Spleen (tissue), 11 donors: ENCODE data around the gene LKAAEAR1. TPM values are rescaled to one million over a fixed set of nuclear protein-coding genes. Genes with fewer than 3 reads are reported as not detected.

Source experiments
- DNase-seq: peaks from one replicate; pipeline ENCODE4 v3.0.0-alpha.2; 2020
- H3K27ac ChIP-seq, 8 donors: fragments of 200-600 bp; sonication (generic) in 7 of 8; 1 replicate in 4 of 8; 2 replicates in 4 of 8; pipeline versions ENCODE4 v1.5.0 to v1.8.0; 2016 to 2021; ENCODE audit warnings: inconsistent platforms in 4 of 8, mild to moderate bottlenecking in 4 of 8, moderate library complexity in 1 of 8
- H3K27me3 ChIP-seq, 7 donors: fragments of 200-600 bp; sonication (generic) in 6 of 7; replicated peaks in 1 of 7; 1 replicate in 4 of 7; 2 replicates in 3 of 7; pipeline versions ENCODE4 v1.5.0 to v1.8.0; 2016 to 2021; ENCODE audit warnings: inconsistent platforms in 3 of 7, mild to moderate bottlenecking in 1 of 7
- H3K36me3 ChIP-seq, 6 donors: fragments of 200-600 bp; sonication (generic) in 5 of 6; 1 replicate in 4 of 6; 2 replicates in 2 of 6; pipeline versions ENCODE4 v1.5.0 to v1.8.0; 2016 to 2021; ENCODE audit warnings: inconsistent platforms in 2 of 6
- H3K4me1 ChIP-seq, 6 donors: fragments of 200-600 bp; sonication (generic) in 5 of 6; 1 replicate in 3 of 6; 2 replicates in 3 of 6; pipeline versions ENCODE4 v1.5.0 to v1.8.0; 2016 to 2021; ENCODE audit warnings: inconsistent platforms in 3 of 6
- H3K4me3 ChIP-seq, 8 donors: fragments of 200-600 bp; sonication (generic) in 7 of 8; 1 replicate in 4 of 8; 2 replicates in 4 of 8; pipeline versions ENCODE4 v1.5.0 to v1.8.0; 2016 to 2021; ENCODE audit warnings: inconsistent platforms in 4 of 8, mild to moderate bottlenecking in 4 of 8, moderate library complexity in 2 of 8
- H3K9me3 ChIP-seq, 8 donors: fragments of 200-600 bp; sonication (generic) in 7 of 8; 1 replicate in 4 of 8; 2 replicates in 4 of 8; pipeline versions ENCODE4 v1.5.0 to v1.8.0; 2016 to 2021; ENCODE audit warnings: inconsistent platforms in 4 of 8
- CTCF ChIP-seq, 11 experiments: fragments of 200-600 bp in 7 of 11; fragments of 450-650 bp in 4 of 11; sonication (generic) in 4 of 11; IDR thresholded peaks in 8 of 11; conservative IDR thresholded peaks in 3 of 11; 1 replicate in 7 of 11; 2 replicates in 4 of 11; pipeline versions ENCODE4 v1.4.0 to v1.8.0; 2016 to 2021; ENCODE audit warnings: antibody characterized with exemption in 11 of 11, inconsistent platforms in 4 of 11, mild to moderate bottlenecking in 1 of 11
- POLR2A ChIP-seq, 3 donors: fragments of 450-650 bp; IDR thresholded peaks; one replicate each; pipeline ENCODE4 v1.5.1; 2017; ENCODE audit warnings: antibody characterized with exemption in 3 of 3, mild to moderate bottlenecking in 1 of 3
- POLR2AphosphoS5 ChIP-seq, 3 donors: sonication (generic); formaldehyde crosslinking; IDR thresholded peaks; one replicate each; pipeline ENCODE4 v1.5.1; 2017; ENCODE audit warnings: antibody characterized with exemption in 3 of 3
- WGBS, 5 donors: extraction: QIAGEN DNeasy Blood & Tissue Kit in 3 of 5; methylation state at CpG; one replicate each; pipeline versions ENCODE4 v1.1.5 to v1.1.7; 2013 to 2018; 5-methylcytosine and 5-hydroxymethylcytosine counted together
- intact Hi-C: fragments of 100-400 bp; cut with DNase I; formaldehyde crosslinking; loops from one replicate; pipeline ENCODE4 v1.15.0; 2023; ENCODE audit warnings: low total_unique reads
- polyA plus RNA-seq, 3 donors: library from polyadenylated mRNA; stranded (reverse); fragments of 200-250 nt; gene quantifications; one replicate each; pipeline ENCODE4 v1.2.1, GENCODE V29; 2013
- total RNA-seq, 7 donors: library from RNA; depleted of rRNA in 3 of 7; stranded (reverse); fragments of >200 nt in 3 of 7; fragmentation: NEBNext Ultra II Directional in 4 of 7; extraction: Animal tissue kit (Norgen Biotek cat#: 25700) in 4 of 7; gene quantifications; one replicate each; pipeline versions ENCODE4 v1.1.0 to v1.2.1, GENCODE V29; 2016 to 2021
- donor health status: healthy with polysubstance abuse.
- donor health status: DM: no; HTN: no; CAD: no; lungs with moderate emphysema.
- donor health status: DM: no; HTN: no; CAD: no.
- donor health status: Bipolar disorder and iron deficiency.
- donor health status: healthy.
- donor health status: DM: no; HTN: no; CAD: no.
- donor health status: DM: yes; HTN: yes; CAD: no.

Gene LKAAEAR1
- total and polyA plus RNA-seq, 10 donors = 0.26 to 0.66 (median 0.51) TPM; not detected in 6

GRCh38 chr20:64101731-64102621 lies 17.8 kb upstream of the LKAAEAR1 start:
- H3K9me3 ChIP-seq = no peaks in the 10 kb centered on the region
- peaks cover 0 to 31% (median 13%) of the 10 kb centered on the region in 6 donors for H3K36me3 ChIP-seq
- peak overlapping the region in 2 of 8 donors; percentile 3 to 40 for H3K27ac ChIP-seq
- TF ChIP-seq POLR2A (IDR thresholded peaks at IDR 0.05) (no peak), CTCF (IDR thresholded peaks at IDR 0.05 in 8 of 11, conservative IDR thresholded peaks at IDR 0.05 in 3 of 11) (peak; percentile 35 to 93 (median 84)), POLR2AphosphoS5 (IDR thresholded peaks at IDR 0.05) (peak in 1 of 3 donors; percentile 47)
- H3K27me3 ChIP-seq = peaks cover 0 to 55% (median 28%) of the 10 kb centered on the region in 7 donors
- WGBS, 5 donors = 5 to 16% (median 7%) methylated on average over 20 to 64 of the region's 64 CpGs
- H3K4me3 ChIP-seq = peak overlapping the region; percentile 21 to 73 (median 42)
- peaks cover 5 to 36% (median 23%) of the 10 kb centered on the region in 6 donors for H3K4me1 ChIP-seq
- peak; percentile 91 for DNase-seq
- intact Hi-C loops = no loop called here

- 77 to 92% (median 88%) methylated on average over 9 of the region's 9 CpGs for WGBS, 5 donors
- DNase-seq = peak; percentile 34
- TF ChIP-seq CTCF (IDR thresholded peaks at IDR 0.05 in 8 of 11, conservative IDR thresholded peaks at IDR 0.05 in 3 of 11) (no peak), POLR2A (IDR thresholded peaks at IDR 0.05) (no peak), POLR2AphosphoS5 (IDR thresholded peaks at IDR 0.05) (no peak)
- peaks cover 5 to 36% (median 23%) of the 10 kb centered on the region in 6 donors for H3K4me1 ChIP-seq
- peak overlapping the region in 1 of 8 donors; percentile 70 for H3K27ac ChIP-seq
- H3K27me3 ChIP-seq = peaks cover 0 to 49% (median 28%) of the 10 kb centered on the region in 7 donors
- H3K4me3 ChIP-seq = peak overlapping the region in 1 of 8 donors; percentile 73
- peaks cover 0 to 40% (median 13%) of the 10 kb centered on the region in 6 donors for H3K36me3 ChIP-seq
- intact Hi-C loops = no loop called here
- H3K9me3 ChIP-seq = no peaks in the 10 kb centered on the region
Observed at GRCh38 chr20:64100946-64101688, 16.9 kb upstream of the LKAAEAR1 start.

GRCh38 chr20:64100566-64100888 lies 16.3 kb upstream of the LKAAEAR1 start:
- 67 to 82% (median 72%) methylated on average over 3 to 4 of the region's 4 CpGs for WGBS, 5 donors
- no peaks in the 10 kb centered on the region for H3K9me3 ChIP-seq
- TF ChIP-seq POLR2A (IDR thresholded peaks at IDR 0.05) (no peak), POLR2AphosphoS5 (IDR thresholded peaks at IDR 0.05) (no peak), CTCF (IDR thresholded peaks at IDR 0.05 in 8 of 11, conservative IDR thresholded peaks at IDR 0.05 in 3 of 11) (no peak)
- intact Hi-C loops = no loop called here
- H3K27me3 ChIP-seq = peaks cover 0 to 47% (median 28%) of the 10 kb centered on the region in 7 donors
- DNase-seq = no peak
- peak overlapping the region in 2 of 8 donors; percentile 4 to 70 for H3K27ac ChIP-seq
- peaks cover 0 to 43% (median 13%) of the 10 kb centered on the region in 6 donors for H3K36me3 ChIP-seq
- peaks cover 5 to 36% (median 23%) of the 10 kb centered on the region in 6 donors for H3K4me1 ChIP-seq
- no peak overlapping the region for H3K4me3 ChIP-seq
